ENCODE data around the gene POLRMT.

DNA sequence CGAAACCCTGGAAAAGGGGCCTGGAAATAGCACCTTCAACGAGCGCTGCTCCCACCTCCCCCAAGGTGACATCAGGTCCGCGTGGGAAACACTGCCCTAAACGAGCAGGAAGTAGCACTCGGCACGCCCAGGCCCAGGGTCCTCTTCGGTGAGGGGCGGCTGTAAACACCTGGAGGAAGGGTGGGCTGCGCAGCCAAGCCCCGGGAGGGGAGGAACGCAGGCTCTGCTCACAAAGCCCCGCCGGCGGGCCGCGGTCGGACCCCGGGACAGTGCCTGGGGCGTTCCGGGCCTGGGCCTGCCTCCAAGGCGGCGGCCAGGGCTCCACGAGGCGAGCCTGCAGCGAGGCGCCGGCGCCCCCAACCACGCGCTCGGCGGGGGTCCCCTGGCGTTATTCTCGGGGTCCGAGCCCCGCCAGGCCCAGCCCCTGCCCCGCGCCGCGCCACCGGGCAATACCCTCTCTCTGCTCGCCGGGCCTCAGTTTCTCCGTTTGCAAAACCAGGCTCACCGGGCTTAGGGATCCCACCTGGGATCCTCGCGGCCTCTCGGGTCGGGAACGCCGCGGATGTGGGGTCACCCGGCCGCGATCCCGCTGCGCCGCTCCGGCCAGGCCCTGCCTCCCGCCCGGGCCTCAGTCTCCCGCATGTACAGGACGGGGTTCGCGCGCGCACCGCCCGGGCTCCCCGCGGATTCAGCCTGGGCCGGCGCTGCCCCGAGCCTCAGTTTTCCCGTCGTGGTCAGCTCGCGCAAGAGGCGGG is 29.0 kb upstream of the POLRMT start:
- TF ChIP-seq, protein P1, sequence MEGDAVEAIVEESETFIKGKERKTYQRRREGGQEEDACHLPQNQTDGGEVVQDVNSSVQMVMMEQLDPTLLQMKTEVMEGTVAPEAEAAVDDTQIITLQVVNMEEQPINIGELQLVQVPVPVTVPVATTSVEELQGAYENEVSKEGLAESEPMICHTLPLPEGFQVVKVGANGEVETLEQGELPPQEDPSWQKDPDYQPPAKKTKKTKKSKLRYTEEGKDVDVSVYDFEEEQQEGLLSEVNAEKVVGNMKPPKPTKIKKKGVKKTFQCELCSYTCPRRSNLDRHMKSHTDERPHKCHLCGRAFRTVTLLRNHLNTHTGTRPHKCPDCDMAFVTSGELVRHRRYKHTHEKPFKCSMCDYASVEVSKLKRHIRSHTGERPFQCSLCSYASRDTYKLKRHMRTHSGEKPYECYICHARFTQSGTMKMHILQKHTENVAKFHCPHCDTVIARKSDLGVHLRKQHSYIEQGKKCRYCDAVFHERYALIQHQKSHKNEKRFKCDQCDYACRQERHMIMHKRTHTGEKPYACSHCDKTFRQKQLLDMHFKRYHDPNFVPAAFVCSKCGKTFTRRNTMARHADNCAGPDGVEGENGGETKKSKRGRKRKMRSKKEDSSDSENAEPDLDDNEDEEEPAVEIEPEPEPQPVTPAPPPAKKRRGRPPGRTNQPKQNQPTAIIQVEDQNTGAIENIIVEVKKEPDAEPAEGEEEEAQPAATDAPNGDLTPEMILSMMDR (conservative IDR thresholded peaks at IDR 0.05; ENCODE audit: low read depth in 2 of 2), result no peak
- no peak for TF ChIP-seq REST (IDR thresholded peaks at IDR 0.05; ENCODE audit: unreplicated experiment)
- no peak for TF ChIP-seq POLR2AphosphoS5 (IDR thresholded peaks at IDR 0.05; ENCODE audit: low read depth)
- TF ChIP-seq EZH2phosphoT487 (IDR thresholded peaks at IDR 0.05; ENCODE audit: unreplicated experiment), result no peak
- no peak for TF ChIP-seq JUNB (IDR thresholded peaks at IDR 0.05; ENCODE audit: unreplicated experiment)
- no peak for TF ChIP-seq ZNF331 (CRISPR knock-in tag; IDR thresholded peaks at IDR 0.05; ENCODE audit: low read depth)
- TF ChIP-seq EZH2 (IDR thresholded peaks at IDR 0.05; ENCODE audit: low read depth, unreplicated experiment), result no peak
- no peak for TF ChIP-seq STAT1 (IDR thresholded peaks at IDR 0.05; ENCODE audit: unreplicated experiment)
- no peak for TF ChIP-seq ZNF114 (CRISPR knock-in tag; IDR thresholded peaks at IDR 0.05)
